Neural crest cell (in vitro differentiated cells): Measurements from ENCODE around the gene KIF3A. TPM values are rescaled to one million over a fixed set of nuclear protein-coding genes. Genes with fewer than 3 reads are reported as not detected.
A peak's percentile ranks its signal among the peaks of the same experiment; 100 is the strongest.

ENCODE experiments used
- DNase-seq: peaks from one replicate; pipeline ENCODE4 v3.0.0; 2021; ENCODE audit warnings: low read depth, mixed read lengths, low spot score
- H3K27ac Mint-ChIP-seq: one replicate; pipeline ENCODE4 v1.8.0; 2021; ENCODE audit warnings: mild to moderate bottlenecking, mixed read lengths; ENCODE audit not compliant: unreplicated experiment
- H3K27me3 Mint-ChIP-seq: 2 replicates; pipeline ENCODE4 v1.8.0; 2021; ENCODE audit warnings: low read depth, mild to moderate bottlenecking, mixed read lengths
- H3K36me3 Mint-ChIP-seq: 2 replicates; pipeline ENCODE4 v1.8.0; 2021; ENCODE audit warnings: low read depth, mild to moderate bottlenecking, mixed read lengths
- H3K4me1 Mint-ChIP-seq: 2 replicates; pipeline ENCODE4 v1.8.0; 2021; ENCODE audit warnings: mixed read lengths
- H3K4me3 Mint-ChIP-seq: one replicate; pipeline ENCODE4 v1.8.0; 2021; ENCODE audit warnings: mild to moderate bottlenecking, mixed read lengths
- H3K9me3 Mint-ChIP-seq: 2 replicates; pipeline ENCODE4 v1.8.0; 2021; ENCODE audit warnings: mixed read lengths
- long read RNA-seq: library from polyadenylated mRNA; unstranded; transcript quantifications from one replicate; pipeline ENCODE4 v2.0.0, GENCODE V29; 2020
- total RNA-seq: library from RNA; stranded (reverse); gene quantifications from 2 replicates; pipeline ENCODE4 v1.2.1, GENCODE V29; 2021
- TF ChIP-seq, protein P1 (sequence below): fragments of 200-600 bp; sonication (generic); conservative IDR thresholded peaks from 2 replicates; pipeline ENCODE4 v1.5.0; 2021; ENCODE audit warnings: antibody characterized with exemption, mild to moderate bottlenecking

The KIF3A gene
- 22.6 and 23.8 TPM in 2 replicates for total RNA-seq
- long read RNA-seq, partial matches to known transcripts = 74 of 76 reads
- long read RNA-seq, other reads (novel, unspliced or antisense) = 2 of 76 reads

DNA sequence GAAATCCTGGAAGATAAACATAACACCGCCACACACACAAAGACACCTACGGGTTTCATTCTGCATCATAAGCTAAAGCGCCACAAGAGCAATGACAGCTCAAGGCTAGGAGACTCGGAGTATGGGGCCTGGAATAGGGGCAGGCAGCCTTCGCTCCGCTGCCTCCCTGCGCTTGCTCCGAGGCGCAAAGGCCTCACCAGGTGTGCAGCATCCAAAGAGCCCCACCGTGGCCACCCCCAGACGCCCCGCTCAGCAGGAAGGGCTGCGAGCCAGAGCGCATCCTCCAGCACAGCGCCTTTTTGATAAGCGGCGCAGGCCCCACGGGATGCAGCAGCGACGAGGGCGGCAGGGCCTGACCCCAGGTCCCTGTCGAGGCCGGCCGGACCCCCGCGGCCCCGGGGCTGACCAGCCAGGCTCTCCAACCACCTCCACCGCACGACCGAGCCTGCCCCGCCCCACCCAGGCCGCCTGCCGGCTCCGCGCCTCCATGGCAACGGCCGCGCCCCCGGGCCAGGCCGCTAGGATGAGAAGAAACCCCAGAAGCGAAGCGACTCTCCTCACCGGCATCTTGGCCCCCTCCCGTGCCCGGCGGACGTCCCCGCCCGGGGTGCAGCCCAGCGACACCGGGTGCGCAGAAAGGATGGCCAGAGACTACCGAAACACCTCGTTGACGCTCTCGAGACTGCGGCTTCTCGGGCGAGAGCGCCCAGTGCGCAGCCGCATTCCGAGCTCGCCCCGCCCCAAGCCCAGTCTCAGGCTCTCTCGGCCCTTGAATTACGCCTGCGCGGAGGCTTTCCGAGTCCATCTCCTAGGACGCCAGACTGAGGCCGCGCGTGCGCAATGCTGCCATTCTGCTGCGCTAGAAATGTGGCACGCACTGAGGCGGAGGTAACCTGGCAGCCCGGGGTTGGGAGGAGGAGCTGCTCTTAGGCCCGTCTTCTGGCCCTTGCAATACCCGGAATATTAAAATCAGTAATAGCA, at the start of gene KIF3A:
KIF3A (minus strand) TSS at position 694 of the 981 bp plus-strand sequence; CDS start at position 567, 127 bp downstream.
- peak within 1 kb of the TSS; percentile 55 for H3K27ac Mint-ChIP-seq
- H3K4me3 Mint-ChIP-seq = peak within 1 kb of the TSS; percentile 95
- H3K27me3 Mint-ChIP-seq = peaks cover 29% of the 10 kb centered on the region
- DNase-seq = peak; percentile 94
- TF ChIP-seq, protein P1, sequence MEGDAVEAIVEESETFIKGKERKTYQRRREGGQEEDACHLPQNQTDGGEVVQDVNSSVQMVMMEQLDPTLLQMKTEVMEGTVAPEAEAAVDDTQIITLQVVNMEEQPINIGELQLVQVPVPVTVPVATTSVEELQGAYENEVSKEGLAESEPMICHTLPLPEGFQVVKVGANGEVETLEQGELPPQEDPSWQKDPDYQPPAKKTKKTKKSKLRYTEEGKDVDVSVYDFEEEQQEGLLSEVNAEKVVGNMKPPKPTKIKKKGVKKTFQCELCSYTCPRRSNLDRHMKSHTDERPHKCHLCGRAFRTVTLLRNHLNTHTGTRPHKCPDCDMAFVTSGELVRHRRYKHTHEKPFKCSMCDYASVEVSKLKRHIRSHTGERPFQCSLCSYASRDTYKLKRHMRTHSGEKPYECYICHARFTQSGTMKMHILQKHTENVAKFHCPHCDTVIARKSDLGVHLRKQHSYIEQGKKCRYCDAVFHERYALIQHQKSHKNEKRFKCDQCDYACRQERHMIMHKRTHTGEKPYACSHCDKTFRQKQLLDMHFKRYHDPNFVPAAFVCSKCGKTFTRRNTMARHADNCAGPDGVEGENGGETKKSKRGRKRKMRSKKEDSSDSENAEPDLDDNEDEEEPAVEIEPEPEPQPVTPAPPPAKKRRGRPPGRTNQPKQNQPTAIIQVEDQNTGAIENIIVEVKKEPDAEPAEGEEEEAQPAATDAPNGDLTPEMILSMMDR = peak; percentile 34
- H3K4me1 Mint-ChIP-seq = peaks cover 44% of the 10 kb centered on the region
- no peaks in the 10 kb centered on the region for H3K36me3 Mint-ChIP-seq
- H3K9me3 Mint-ChIP-seq = no peaks in the 10 kb centered on the region

DNA sequence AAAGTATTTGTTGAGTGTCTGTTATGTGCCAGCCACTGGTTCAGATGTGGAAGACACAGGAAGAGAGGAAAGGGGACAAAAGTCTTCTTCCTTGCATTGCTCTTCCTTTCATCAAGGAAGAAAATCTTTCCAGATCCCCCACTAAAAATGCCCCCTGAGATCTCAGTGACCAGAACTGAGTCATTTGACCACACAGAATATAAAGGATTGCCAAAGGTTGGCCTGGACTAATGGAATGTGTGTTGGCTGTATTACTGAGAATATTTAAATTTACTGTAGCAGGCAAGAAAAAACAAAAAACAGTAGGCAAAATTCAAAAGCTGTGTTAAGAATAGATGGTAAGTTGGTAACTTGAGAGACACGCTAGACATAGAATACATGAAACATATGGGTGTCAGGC, 49.7 kb upstream of the KIF3A start:
- H3K4me3 Mint-ChIP-seq = no peak overlapping the region
- no peaks in the 10 kb centered on the region for H3K36me3 Mint-ChIP-seq
- H3K27ac Mint-ChIP-seq = no peak overlapping the region
- peaks cover 9% of the 10 kb centered on the region for H3K4me1 Mint-ChIP-seq
- H3K27me3 Mint-ChIP-seq = peaks cover 7% of the 10 kb centered on the region
- no peaks in the 10 kb centered on the region for H3K9me3 Mint-ChIP-seq
- no peak for DNase-seq
- TF ChIP-seq, protein P1 = no peak

DNA sequence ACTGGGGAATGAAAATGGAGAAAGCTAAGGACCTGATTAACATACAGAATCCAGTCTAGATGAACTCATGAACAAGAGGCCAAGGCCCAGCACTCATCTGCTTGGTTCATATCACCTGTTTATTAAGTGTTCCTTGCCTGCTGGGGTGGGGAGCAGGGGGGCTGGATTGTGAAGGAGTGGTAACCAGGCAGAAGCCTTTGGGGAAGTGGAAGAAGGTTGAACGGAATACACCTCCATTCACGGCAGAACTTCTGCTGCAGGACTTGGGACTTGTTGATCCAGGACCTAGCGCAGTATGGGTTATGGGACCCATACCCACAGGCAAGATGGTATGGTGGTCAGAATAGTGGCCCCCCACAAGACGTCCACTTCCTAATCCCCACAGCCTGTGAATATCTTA, 48.5 kb upstream of the KIF3A start:
- H3K36me3 Mint-ChIP-seq = no peaks in the 10 kb centered on the region
- H3K4me3 Mint-ChIP-seq = no peak overlapping the region
- H3K27me3 Mint-ChIP-seq = peaks cover 17% of the 10 kb centered on the region
- no peaks in the 10 kb centered on the region for H3K9me3 Mint-ChIP-seq
- no peak overlapping the region for H3K27ac Mint-ChIP-seq
- TF ChIP-seq, protein P1 = no peak
- DNase-seq = no peak
- peaks cover 9% of the 10 kb centered on the region for H3K4me1 Mint-ChIP-seq

DNA sequence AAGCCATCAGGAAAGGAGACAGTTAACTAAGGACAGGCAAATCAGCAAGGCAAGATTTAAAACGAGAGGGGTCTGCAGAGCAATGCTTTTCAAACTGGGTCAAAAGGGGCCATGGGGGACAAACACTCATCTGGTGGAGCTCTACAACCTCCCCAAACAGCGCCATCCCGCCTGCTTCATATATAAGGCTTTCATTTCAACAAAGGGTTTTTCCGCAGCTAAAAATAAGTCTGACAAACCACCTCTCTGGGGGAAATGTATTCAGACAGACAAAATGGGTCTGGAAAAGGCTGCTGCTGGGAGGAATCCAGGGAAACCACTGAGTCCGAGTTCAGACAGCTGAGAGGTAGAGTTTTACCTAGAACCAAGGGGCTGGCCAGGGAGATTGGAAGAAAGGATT, 48.0 kb upstream of the KIF3A start:
- H3K4me1 Mint-ChIP-seq = peaks cover 9% of the 10 kb centered on the region
- DNase-seq = no peak
- TF ChIP-seq, protein P1 = no peak
- no peaks in the 10 kb centered on the region for H3K9me3 Mint-ChIP-seq
- H3K27me3 Mint-ChIP-seq = peaks cover 19% of the 10 kb centered on the region
- no peak overlapping the region for H3K4me3 Mint-ChIP-seq
- no peak overlapping the region for H3K27ac Mint-ChIP-seq
- no peaks in the 10 kb centered on the region for H3K36me3 Mint-ChIP-seq

DNA sequence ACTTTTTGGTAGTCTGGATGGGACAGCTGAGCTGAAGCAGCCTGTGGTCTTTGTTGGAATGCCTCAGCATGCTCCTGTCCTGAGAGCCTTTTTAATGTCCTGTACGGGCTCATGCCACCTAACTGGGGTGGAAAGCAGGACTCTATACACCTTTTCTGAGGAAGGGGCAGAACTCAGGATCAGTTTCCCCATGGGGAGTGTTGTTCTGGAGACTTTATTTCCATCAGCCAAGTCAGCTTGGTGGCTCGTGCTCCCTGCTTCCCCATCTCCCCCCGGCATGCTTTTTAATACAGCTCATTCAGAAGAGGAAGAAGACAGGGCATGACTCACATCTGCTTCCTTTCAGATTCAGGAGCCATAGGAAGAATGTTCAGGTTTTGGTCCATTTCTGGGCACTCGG, 44.8 kb upstream of the KIF3A start:
- Mint-ChIP-seq H3K27ac (no peak overlapping the region), H3K27me3 (peaks cover 38% of the 10 kb centered on the region), H3K4me3 (no peak overlapping the region), H3K4me1 (peaks cover 9% of the 10 kb centered on the region), H3K9me3 (no peaks in the 10 kb centered on the region), H3K36me3 (no peaks in the 10 kb centered on the region)
- TF ChIP-seq, protein P1 = no peak
- DNase-seq = no peak
